Liver (tissue), 9 donors: ENCODE data around the gene VAPA. TPM values are rescaled to one million over a fixed set of nuclear protein-coding genes. Genes with fewer than 3 reads are reported as not detected.

Experiments
- DNase-seq: peaks from one replicate; pipeline ENCODE4 v3.0.0-alpha.2; 2017; ENCODE audit warnings: low spot score
- H3K27ac ChIP-seq, 2 donors: one replicate each; pipeline ENCODE4 v1.7.0; 2013; ENCODE audit warnings: inconsistent platforms in 2 of 2, low read length in 2 of 2, control low read depth in 1 of 2, low read depth in 1 of 2, mild to moderate bottlenecking in 1 of 2
- H3K27me3 ChIP-seq, 4 donors: one replicate each; pipeline versions ENCODE4 v1.6.1 to v1.7.0; 2013; ENCODE audit warnings: low read length in 3 of 4, inconsistent platforms in 1 of 4, mild to moderate bottlenecking in 1 of 4, moderate library complexity in 1 of 4; ENCODE audit not compliant: control insufficient read depth in 4 of 4, insufficient read depth in 4 of 4
- H3K36me3 ChIP-seq, 4 donors: one replicate each; pipeline versions ENCODE4 v1.6.1 to v1.7.0; 2013; ENCODE audit warnings: low read length in 3 of 4, mild to moderate bottlenecking in 3 of 4, low read depth in 1 of 4, moderate library complexity in 1 of 4; ENCODE audit not compliant: control insufficient read depth in 4 of 4, insufficient read depth in 3 of 4
- H3K4me1 ChIP-seq, 4 donors: one replicate each; pipeline versions ENCODE4 v1.6.1 to v1.7.0; 2013; ENCODE audit warnings: low read length in 3 of 4, mild to moderate bottlenecking in 3 of 4, moderate library complexity in 1 of 4; ENCODE audit not compliant: control insufficient read depth in 4 of 4, insufficient read depth in 4 of 4
- H3K4me3 ChIP-seq, 3 donors: one replicate each; pipeline versions ENCODE4 v1.6.1 to v1.7.0; 2013; ENCODE audit warnings: low read length in 3 of 3, control low read depth in 1 of 3, low read depth in 1 of 3, mild to moderate bottlenecking in 1 of 3
- H3K9ac ChIP-seq, 2 donors: one replicate each; pipeline ENCODE4 v1.7.0; 2013; ENCODE audit warnings: low read length in 2 of 2, mild to moderate bottlenecking in 2 of 2, moderate library complexity in 2 of 2, control low read depth in 1 of 2, low read depth in 1 of 2
- H3K9me3 ChIP-seq, 4 donors: one replicate each; pipeline versions ENCODE4 v1.6.1 to v1.7.0; 2013; ENCODE audit warnings: low read length in 3 of 4; ENCODE audit not compliant: control insufficient read depth in 4 of 4
- ATF3 ChIP-seq: IDR thresholded peaks from 2 replicates; pipeline ENCODE4 v1.6.1; 2016; ENCODE audit warnings: antibody characterized with exemption
- CTCF ChIP-seq: fragments of 150-350 bp; IDR thresholded peaks from 2 replicates; pipeline ENCODE4 v1.5.1; 2017; ENCODE audit warnings: improper control_type of control experiment, low read depth, low read length; ENCODE audit not compliant: missing input control
- EGR1 ChIP-seq, 2 donors: IDR thresholded peaks; 2 replicates each; pipeline ENCODE4 v1.6.1; 2016 to 2018; ENCODE audit warnings: antibody characterized with exemption in 2 of 2, low read depth in 2 of 2
- FOXA1 ChIP-seq: IDR thresholded peaks from 2 replicates; pipeline ENCODE4 v1.6.1; 2016; ENCODE audit warnings: antibody characterized with exemption
- GABPA ChIP-seq, 2 donors: IDR thresholded peaks in 1 of 2; conservative IDR thresholded peaks in 1 of 2; 2 replicates each; pipeline ENCODE4 v1.6.1; 2016; ENCODE audit warnings: antibody characterized with exemption in 2 of 2, mild to moderate bottlenecking in 1 of 2, moderate library complexity in 1 of 2
- HNF4A ChIP-seq, 2 donors: conservative IDR thresholded peaks; 2 replicates each; pipeline ENCODE4 v1.6.1; 2016; ENCODE audit warnings: antibody characterized with exemption in 2 of 2, mild to moderate bottlenecking in 2 of 2
- HNF4G ChIP-seq: IDR thresholded peaks from 2 replicates; pipeline ENCODE4 v1.6.1; 2016; ENCODE audit warnings: antibody characterized with exemption
- JUND ChIP-seq, 2 donors: IDR thresholded peaks; 2 replicates each; pipeline ENCODE4 v1.6.1; 2016; ENCODE audit warnings: antibody characterized with exemption in 2 of 2
- MAX ChIP-seq: IDR thresholded peaks from 2 replicates; pipeline ENCODE4 v1.6.1; 2016; ENCODE audit warnings: antibody characterized with exemption
- NR2F2 ChIP-seq: IDR thresholded peaks from 2 replicates; pipeline ENCODE4 v1.6.1; 2016; ENCODE audit warnings: antibody characterized with exemption
- RAD21 ChIP-seq, 2 donors: IDR thresholded peaks; 2 replicates each; pipeline ENCODE4 v1.6.1; 2016; ENCODE audit warnings: antibody characterized with exemption in 2 of 2, mild to moderate bottlenecking in 2 of 2
- RXRA ChIP-seq, 2 donors: IDR thresholded peaks; 2 replicates each; pipeline ENCODE4 v1.6.1; 2017 to 2018; ENCODE audit warnings: antibody characterized with exemption in 2 of 2, mild to moderate bottlenecking in 1 of 2
- SP1 ChIP-seq: IDR thresholded peaks from 2 replicates; pipeline ENCODE4 v1.6.1; 2018; ENCODE audit warnings: antibody characterized with exemption, mild to moderate bottlenecking
- TAF1 ChIP-seq: conservative IDR thresholded peaks from 2 replicates; pipeline ENCODE4 v1.6.1; 2016; ENCODE audit warnings: antibody characterized with exemption, mild to moderate bottlenecking
- YY1 ChIP-seq: IDR thresholded peaks from 2 replicates; pipeline ENCODE4 v1.6.1; 2016; ENCODE audit warnings: antibody characterized with exemption, mild to moderate bottlenecking
- ZBTB33 ChIP-seq: IDR thresholded peaks from 2 replicates; pipeline ENCODE4 v1.6.1; 2016; ENCODE audit warnings: antibody characterized with exemption
- WGBS: extraction: QIAGEN DNeasy Blood & Tissue Kit; methylation state at CpG from one replicate; pipeline ENCODE4 v1.1.7; 2013; 5-methylcytosine and 5-hydroxymethylcytosine counted together
- polyA plus RNA-seq, 2 donors: library from polyadenylated mRNA; stranded (reverse) in 1 of 2; unstranded in 1 of 2; fragments of 200-250 nt in 1 of 2; fragments of >200 nt in 1 of 2; fragmentation: Nextera tagmentation in 1 of 2; extraction: Ambion mirVana in 1 of 2; gene quantifications; one replicate each; pipeline versions ENCODE4 v1.2.1 to v1.2.3, GENCODE V29; 2013 to 2015
- total RNA-seq, 2 donors: library from RNA; depleted of rRNA; stranded (reverse); fragments of >200 nt; gene quantifications; one replicate each; pipeline ENCODE4 v1.2.3, GENCODE V29; 2014
- TF ChIP-seq, protein P1 (sequence below): IDR thresholded peaks from 2 replicates; pipeline ENCODE4 v1.6.1; 2016; ENCODE audit warnings: antibody characterized with exemption, mild to moderate bottlenecking
- donor health status: healthy.
- donor health status: healthy.
- donor health status: healthy.
- donor health status: healthy.
- donor health status: healthy.

The VAPA gene
- total and polyA plus RNA-seq, 4 donors = 80.7 to 114 (median 91.0) TPM

DNA sequence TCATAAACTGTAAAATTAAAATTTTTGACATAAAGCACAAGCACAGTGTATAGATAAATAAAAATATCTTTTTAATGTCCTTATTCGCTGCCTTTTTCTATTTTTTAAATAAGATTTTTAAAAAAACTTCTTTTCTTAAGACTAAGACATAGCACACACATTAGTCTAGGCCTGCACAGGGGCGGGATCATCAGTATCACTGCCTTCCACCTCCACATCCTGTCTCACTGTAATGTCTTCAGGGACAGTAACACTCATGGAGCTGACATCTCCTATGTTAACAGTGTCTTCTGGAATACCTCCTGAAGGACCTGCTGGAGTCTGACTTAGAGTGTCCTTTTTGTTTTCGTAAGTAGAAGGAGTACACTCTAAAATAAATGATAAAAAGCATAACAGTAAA, 33.0 kb downstream of the VAPA start (continued):
- TF ChIP-seq, protein P1, sequence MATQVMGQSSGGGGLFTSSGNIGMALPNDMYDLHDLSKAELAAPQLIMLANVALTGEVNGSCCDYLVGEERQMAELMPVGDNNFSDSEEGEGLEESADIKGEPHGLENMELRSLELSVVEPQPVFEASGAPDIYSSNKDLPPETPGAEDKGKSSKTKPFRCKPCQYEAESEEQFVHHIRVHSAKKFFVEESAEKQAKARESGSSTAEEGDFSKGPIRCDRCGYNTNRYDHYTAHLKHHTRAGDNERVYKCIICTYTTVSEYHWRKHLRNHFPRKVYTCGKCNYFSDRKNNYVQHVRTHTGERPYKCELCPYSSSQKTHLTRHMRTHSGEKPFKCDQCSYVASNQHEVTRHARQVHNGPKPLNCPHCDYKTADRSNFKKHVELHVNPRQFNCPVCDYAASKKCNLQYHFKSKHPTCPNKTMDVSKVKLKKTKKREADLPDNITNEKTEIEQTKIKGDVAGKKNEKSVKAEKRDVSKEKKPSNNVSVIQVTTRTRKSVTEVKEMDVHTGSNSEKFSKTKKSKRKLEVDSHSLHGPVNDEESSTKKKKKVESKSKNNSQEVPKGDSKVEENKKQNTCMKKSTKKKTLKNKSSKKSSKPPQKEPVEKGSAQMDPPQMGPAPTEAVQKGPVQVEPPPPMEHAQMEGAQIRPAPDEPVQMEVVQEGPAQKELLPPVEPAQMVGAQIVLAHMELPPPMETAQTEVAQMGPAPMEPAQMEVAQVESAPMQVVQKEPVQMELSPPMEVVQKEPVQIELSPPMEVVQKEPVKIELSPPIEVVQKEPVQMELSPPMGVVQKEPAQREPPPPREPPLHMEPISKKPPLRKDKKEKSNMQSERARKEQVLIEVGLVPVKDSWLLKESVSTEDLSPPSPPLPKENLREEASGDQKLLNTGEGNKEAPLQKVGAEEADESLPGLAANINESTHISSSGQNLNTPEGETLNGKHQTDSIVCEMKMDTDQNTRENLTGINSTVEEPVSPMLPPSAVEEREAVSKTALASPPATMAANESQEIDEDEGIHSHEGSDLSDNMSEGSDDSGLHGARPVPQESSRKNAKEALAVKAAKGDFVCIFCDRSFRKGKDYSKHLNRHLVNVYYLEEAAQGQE = no peak
- TF ChIP-seq SP1 = no peak
- no peak for TF ChIP-seq TAF1
- no peak for TF ChIP-seq ZBTB33

GRCh38 chr18:9947248-9947647, 33.4 kb downstream of the VAPA start:
- peaks cover 5 to 32% (median 18%) of the 10 kb centered on the region in 4 donors for H3K36me3 ChIP-seq
- WGBS = 71% methylated on average over 1 of the region's 1 CpG
- TF ChIP-seq RXRA (IDR thresholded peaks at IDR 0.05) (no peak), HNF4G (no peak), MAX (no peak), TAF1 (no peak)
- DNase-seq = no peak
- H3K9me3 ChIP-seq = no peaks in the 10 kb centered on the region
- H3K9ac ChIP-seq = no peak overlapping the region
- no peaks in the 10 kb centered on the region for H3K27me3 ChIP-seq
- peaks cover 0 to 5% (median 4%) of the 10 kb centered on the region in 4 donors for H3K4me1 ChIP-seq
- H3K27ac ChIP-seq = no peak overlapping the region
- H3K4me3 ChIP-seq = no peak overlapping the region

DNA sequence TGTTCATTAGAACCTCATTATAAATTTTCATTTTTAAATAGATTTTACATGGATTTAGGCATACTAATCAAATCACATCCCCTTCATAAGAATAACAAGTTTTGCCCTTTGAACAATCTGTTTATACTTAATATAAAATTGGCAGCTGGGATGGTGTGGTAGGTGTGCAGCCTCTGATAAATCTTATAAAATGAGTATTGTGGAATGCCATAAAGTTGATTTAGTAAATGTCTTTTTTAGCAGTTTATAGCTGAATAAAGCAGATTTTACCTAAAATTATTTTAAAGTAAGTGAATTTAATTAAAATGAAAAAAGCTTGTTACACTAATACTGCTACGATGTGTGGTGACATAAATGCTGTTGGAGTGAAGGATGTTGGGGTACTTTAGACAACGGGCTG, 35.5 kb downstream of the VAPA start:
- Histone ChIP-seq H3K27me3 (no peaks in the 10 kb centered on the region), H3K4me3 (no peak overlapping the region), H3K4me1 (peaks cover 0 to 5% (median 4%) of the 10 kb centered on the region in 4 donors), H3K9me3 (no peaks in the 10 kb centered on the region), H3K36me3 (peaks cover 8 to 42% (median 28%) of the 10 kb centered on the region in 4 donors), H3K27ac (peak overlapping the region in 1 of 2 donors; percentile 28), H3K9ac (no peak overlapping the region)
- DNase-seq = no peak
- WGBS = 96% methylated on average over 2 of the region's 2 CpGs
- no peak for TF ChIP-seq EGR1 (IDR thresholded peaks at IDR 0.05; ENCODE audit: low read depth in 2 of 2)
- TF ChIP-seq CTCF = no peak
- no peak for TF ChIP-seq SP1
- TF ChIP-seq YY1 = no peak
- no peak for TF ChIP-seq ATF3
- no peak for TF ChIP-seq ZBTB33
- no peak for TF ChIP-seq NR2F2
- TF ChIP-seq MAX = no peak
- no peak for TF ChIP-seq JUND (IDR thresholded peaks at IDR 0.05)
- no peak for TF ChIP-seq RXRA (IDR thresholded peaks at IDR 0.05)
- no peak for TF ChIP-seq FOXA1
- no peak for TF ChIP-seq HNF4A (conservative IDR thresholded peaks at IDR 0.05)
- no peak for TF ChIP-seq RAD21 (IDR thresholded peaks at IDR 0.05)
- no peak for TF ChIP-seq HNF4G
- TF ChIP-seq TAF1 = no peak
- no peak for TF ChIP-seq GABPA (IDR thresholded peaks at IDR 0.05 in 1 of 2, conservative IDR thresholded peaks at IDR 0.05 in 1 of 2)
